HCT116 (cell line): ENCODE results near the gene PPIAL4G. TPM values are rescaled to one million over a fixed set of nuclear protein-coding genes. Genes with fewer than 3 reads are reported as not detected.
A peak's percentile ranks its signal among the peaks of the same experiment; 100 is the strongest.
"Not testable (repeated sequence)": the region's sequence is repeated elsewhere in the genome, so short reads cannot be mapped to it uniquely, and the experiment has no call there.

Experiments
- ATAC-seq: fragments of 200-7000 bp; cut with Tn5 transposase; 2 replicates; pipeline ENCODE4 v1.9.1; 2020; ENCODE audit warnings: mild to moderate bottlenecking, moderate library complexity
- BruUV-seq: library from RNA; stranded (reverse); fragments of 400-500 nt; replicated peaks from 2 replicates; lab custom pipeline; 2021; lab: Mats Ljungman, UMichigan
- CTCF ChIA-PET: fragments of 300-600 bp; sonication (Branson Sonifier 250); formaldehyde crosslinking; loops from one replicate; lab custom pipeline; 2021; ENCODE audit warnings: antibody characterized with exemption; lab: Charles Lee
- POLR2A ChIA-PET: fragments of 300-600, 350-600 bp; sonication (Branson Sonifier 250); formaldehyde crosslinking; loops from one replicate; lab custom pipeline; 2021; ENCODE audit warnings: antibody characterized with exemption; lab: Charles Lee
- RAD21 ChIA-PET, 2 experiments: fragments of 300-600 bp; sonication (Branson Sonifier 250); formaldehyde crosslinking; loops; one replicate each; lab custom pipeline; 2023; ENCODE audit warnings: low total read pairs in 2 of 2; ENCODE audit not compliant: uncharacterized antibody in 2 of 2, unreplicated experiment in 2 of 2, low non-redundant PET in 1 of 2; lab: Charles Lee
- DNase-seq: peaks from one replicate; pipeline ENCODE4 v3.0.0-alpha.2; 2010; ENCODE audit warnings: low read depth, low spot score
- H2AFZ ChIP-seq: fragments of 200-600 bp; shearing (Covaris generic), sonication (generic); 2 replicates; pipeline ENCODE4 v1.6.1; 2017; ENCODE audit warnings: low read depth, mixed run types, mixed read lengths, antibody characterized with exemption, low read length; ENCODE audit not compliant: poor library complexity, severe bottlenecking
- H3K27ac ChIP-seq: 2 replicates; pipeline ENCODE4 v1.5.1; 2012; ENCODE audit warnings: low read depth, low read length
- H3K27me3 ChIP-seq: fragments of 200-600 bp; sonication (generic); 2 replicates; pipeline ENCODE4 v1.6.1; 2016; ENCODE audit warnings: mixed run types, low read length, mixed read lengths; ENCODE audit not compliant: insufficient read depth
- H3K36me3 ChIP-seq, 2 experiments: fragments of 200-500 bp in 1 of 2; fragments of 200-600 bp in 1 of 2; sonication (Bioruptor generic) in 1 of 2; sonication (generic) in 1 of 2; 2 replicates each; pipeline versions ENCODE4 v1.5.1 to v1.6.1; 2014 to 2016; ENCODE audit warnings: low read length in 2 of 2, inconsistent platforms in 1 of 2, mixed read lengths in 1 of 2, mixed run types in 1 of 2; ENCODE audit not compliant: insufficient read depth in 2 of 2, control insufficient read depth in 1 of 2
- H3K4me1 ChIP-seq, 2 experiments: fragments of 200-600 bp in 1 of 2; sonication (generic) in 1 of 2; 2 replicates each; pipeline versions ENCODE4 v1.5.1 to v1.6.1; 2012 to 2017; ENCODE audit warnings: low read length in 2 of 2, inconsistent platforms in 1 of 2, mild to moderate bottlenecking in 1 of 2, mixed read lengths in 1 of 2, mixed run types in 1 of 2, moderate library complexity in 1 of 2; ENCODE audit not compliant: insufficient read depth in 2 of 2, control insufficient read depth in 1 of 2
- H3K4me2 ChIP-seq: fragments of 200-600 bp; sonication (generic); 2 replicates; pipeline ENCODE4 v1.6.1; 2017; ENCODE audit warnings: mixed run types, low read length, mixed read lengths
- H3K4me3 ChIP-seq, 2 experiments: fragments of 200-600 bp in 1 of 2; sonication (generic) in 1 of 2; replicated peaks in 1 of 2; 2 replicates each; pipeline ENCODE4 v1.5.1; 2011 to 2016; ENCODE audit warnings: low read length in 2 of 2, control low read depth in 1 of 2, low read depth in 1 of 2, mild to moderate bottlenecking in 1 of 2, mixed read lengths in 1 of 2, mixed run types in 1 of 2
- H3K79me2 ChIP-seq: fragments of 200-600 bp; sonication (generic); 2 replicates; pipeline ENCODE4 v1.6.1; 2017; ENCODE audit warnings: mild to moderate bottlenecking, mixed run types, low read length, moderate library complexity, mixed read lengths; ENCODE audit not compliant: insufficient read depth
- H3K9ac ChIP-seq: fragments of 200-600 bp; sonication (generic); 2 replicates; pipeline ENCODE4 v1.6.1; 2016; ENCODE audit warnings: low read length, mixed read lengths
- H3K9me2 ChIP-seq: fragments of 200-600 bp; sonication (generic), shearing (Covaris generic); 2 replicates; pipeline ENCODE4 v1.6.1; 2017; ENCODE audit warnings: mixed run types, mild to moderate bottlenecking, moderate library complexity; ENCODE audit not compliant: insufficient read depth
- H3K9me3 ChIP-seq, 2 experiments: fragments of 200-500 bp in 1 of 2; fragments of 200-600 bp in 1 of 2; sonication (Bioruptor generic) in 1 of 2; sonication (generic) in 1 of 2; 2 replicates each; pipeline ENCODE4 v1.6.1; 2014 to 2017; ENCODE audit warnings: low read length in 2 of 2, mixed read lengths in 2 of 2, inconsistent platforms in 1 of 2, low read depth in 1 of 2, mild to moderate bottlenecking in 1 of 2, mixed run types in 1 of 2, moderate library complexity in 1 of 2; ENCODE audit not compliant: control insufficient read depth in 1 of 2, insufficient read depth in 1 of 2
- H4K20me1 ChIP-seq: fragments of 200-600 bp; sonication (generic), shearing (Covaris generic); 2 replicates; pipeline ENCODE4 v1.6.1; 2017; ENCODE audit warnings: mixed run types, mild to moderate bottlenecking, moderate library complexity; ENCODE audit not compliant: insufficient read depth
- RAD21 ChIP-seq: IDR thresholded peaks from 2 replicates; pipeline ENCODE4 v1.6.1; 2012; ENCODE audit warnings: low read depth, mild to moderate bottlenecking
- intact Hi-C: fragments of 100-400 bp; cut with micrococcal nuclease; formaldehyde crosslinking; loops from 2 replicates; pipeline ENCODE4 v1.10.0; 2022
- total RNA-seq: library from RNA; stranded (reverse); gene quantifications from one replicate; pipeline ENCODE4 v1.2.1, GENCODE V29; 2021; ENCODE audit not compliant: unreplicated experiment

The PPIAL4G gene
- total RNA-seq, 1 experiment from 2014 or later, result not detected

GRCh38 chr1:148528591-148528990, 45.5 kb upstream of the PPIAL4G start:
- H3K4me3 ChIP-seq, POLR2A ChIA-PET, ATAC-seq, H3K9me3 ChIP-seq, H3K79me2 ChIP-seq, H3K36me3 ChIP-seq, H3K4me1 ChIP-seq, H3K27me3 ChIP-seq, H3K9ac ChIP-seq, H3K9me2 ChIP-seq, H2AFZ ChIP-seq, H3K27ac ChIP-seq, RAD21 ChIA-PET, CTCF ChIA-PET, H4K20me1 ChIP-seq, DNase-seq, H3K4me2 ChIP-seq: not testable (repeated sequence)
- intact Hi-C loops, result loop anchor here (10.0 kb wide), 1 partner anchor 264 kb away; no protein-coding TSS in a partner anchor
- TF ChIP-seq RAD21, result peak; percentile 13; the same call in 1 of the 2 replicates
- BruUV-seq, result TSS peak; percentile 76

DNA sequence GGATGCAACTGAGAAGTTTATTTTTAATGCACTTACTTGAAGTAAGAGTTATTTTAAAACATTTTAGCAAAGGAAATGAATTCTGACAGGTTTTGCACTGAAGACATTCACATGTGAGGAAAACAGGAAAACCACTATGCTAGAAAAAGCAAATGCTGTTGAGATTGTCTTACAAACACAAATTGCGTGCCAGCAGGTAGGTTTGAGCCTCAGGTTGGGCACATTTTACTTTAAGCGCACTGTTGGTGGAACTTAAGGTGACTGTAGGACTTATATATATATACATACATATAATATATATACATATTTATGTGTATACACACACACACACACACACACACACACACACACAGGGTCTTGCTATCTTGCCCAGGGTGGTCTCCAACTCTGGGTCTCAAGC, 43.5 kb upstream of the PPIAL4G start:
- CTCF ChIA-PET, H3K4me1 ChIP-seq, H3K9me3 ChIP-seq, BruUV-seq, H3K27ac ChIP-seq, H2AFZ ChIP-seq, H3K9ac ChIP-seq, H3K4me2 ChIP-seq, H3K79me2 ChIP-seq, H3K9me2 ChIP-seq, H3K36me3 ChIP-seq, DNase-seq, H3K4me3 ChIP-seq, POLR2A ChIA-PET, RAD21 ChIA-PET, H4K20me1 ChIP-seq, H3K27me3 ChIP-seq, ATAC-seq: not testable (repeated sequence)
- intact Hi-C loops, result loop anchor here (10.0 kb wide), 1 partner anchor 262 kb away; no protein-coding TSS in a partner anchor

- H3K9me3 ChIP-seq, H3K27me3 ChIP-seq, ATAC-seq, CTCF ChIA-PET, H3K79me2 ChIP-seq, H3K36me3 ChIP-seq, H3K27ac ChIP-seq, H4K20me1 ChIP-seq, H2AFZ ChIP-seq, H3K4me1 ChIP-seq, H3K9ac ChIP-seq, H3K9me2 ChIP-seq, H3K4me2 ChIP-seq, H3K4me3 ChIP-seq, RAD21 ChIA-PET, DNase-seq, BruUV-seq: not testable (repeated sequence)
- intact Hi-C loops, result loop anchor here (10.0 kb wide), 1 partner anchor 259 kb away; no protein-coding TSS in a partner anchor
- POLR2A ChIA-PET, result interaction anchor here (0.7 to 1.8 kb wide), 13 partner anchors 121 to 260 kb away, joined by 3 to 37 read pairs (median 5); no protein-coding TSS in a partner anchor
These were observed 40.4 kb upstream of the PPIAL4G start for GRCh38 chr1:148523205-148524144.
